Peyer's patch (tissue), 4 donors: Measurements from ENCODE around the gene DCLK1.

ENCODE experiments used
- POLR2A ChIP-seq, 2 donors: fragments of 450-650 bp; IDR thresholded peaks; one replicate each; pipeline ENCODE4 v1.5.1; 2017; ENCODE audit warnings: antibody characterized with exemption in 2 of 2, mild to moderate bottlenecking in 2 of 2, moderate library complexity in 2 of 2
- TF ChIP-seq, protein P1 (sequence below), 6 experiments: fragments of 450-650 bp in 4 of 6; fragments of 200-600 bp in 2 of 6; sonication (generic) in 1 of 6; IDR thresholded peaks; one replicate each; pipeline ENCODE4 v1.5.1; 2017 to 2019; ENCODE audit warnings: antibody characterized with exemption in 6 of 6, mild to moderate bottlenecking in 3 of 6, moderate library complexity in 1 of 6

DNA sequence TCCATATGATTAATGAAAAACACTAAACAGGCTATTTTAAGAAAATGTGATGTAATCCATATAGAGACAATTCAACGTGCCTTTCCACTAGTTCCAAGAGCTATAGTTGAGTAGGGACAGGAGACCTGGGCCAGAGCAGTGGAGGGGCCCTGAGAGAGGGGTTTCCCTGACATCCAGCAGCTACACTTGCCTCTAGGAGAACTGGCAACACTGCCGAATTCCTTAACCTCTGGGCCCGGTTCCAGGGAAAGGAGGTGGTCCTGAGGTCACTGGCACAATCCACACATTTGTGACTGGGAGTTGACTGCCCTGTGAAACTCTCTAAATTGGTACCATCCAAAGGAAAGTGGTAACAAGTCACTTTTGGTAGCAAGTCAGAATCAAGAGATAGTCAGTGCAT is 264.4 kb downstream of the DCLK1 start:
- TF ChIP-seq, protein P1, sequence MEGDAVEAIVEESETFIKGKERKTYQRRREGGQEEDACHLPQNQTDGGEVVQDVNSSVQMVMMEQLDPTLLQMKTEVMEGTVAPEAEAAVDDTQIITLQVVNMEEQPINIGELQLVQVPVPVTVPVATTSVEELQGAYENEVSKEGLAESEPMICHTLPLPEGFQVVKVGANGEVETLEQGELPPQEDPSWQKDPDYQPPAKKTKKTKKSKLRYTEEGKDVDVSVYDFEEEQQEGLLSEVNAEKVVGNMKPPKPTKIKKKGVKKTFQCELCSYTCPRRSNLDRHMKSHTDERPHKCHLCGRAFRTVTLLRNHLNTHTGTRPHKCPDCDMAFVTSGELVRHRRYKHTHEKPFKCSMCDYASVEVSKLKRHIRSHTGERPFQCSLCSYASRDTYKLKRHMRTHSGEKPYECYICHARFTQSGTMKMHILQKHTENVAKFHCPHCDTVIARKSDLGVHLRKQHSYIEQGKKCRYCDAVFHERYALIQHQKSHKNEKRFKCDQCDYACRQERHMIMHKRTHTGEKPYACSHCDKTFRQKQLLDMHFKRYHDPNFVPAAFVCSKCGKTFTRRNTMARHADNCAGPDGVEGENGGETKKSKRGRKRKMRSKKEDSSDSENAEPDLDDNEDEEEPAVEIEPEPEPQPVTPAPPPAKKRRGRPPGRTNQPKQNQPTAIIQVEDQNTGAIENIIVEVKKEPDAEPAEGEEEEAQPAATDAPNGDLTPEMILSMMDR (IDR thresholded peaks at IDR 0.05): no peak
- no peak for TF ChIP-seq POLR2A (IDR thresholded peaks at IDR 0.05)
